ENCODE measurements around the gene IQGAP1. TPM values are rescaled to one million over a fixed set of nuclear protein-coding genes. Genes with fewer than 3 reads are reported as not detected.
A peak's percentile ranks its signal among the peaks of the same experiment; 100 is the strongest.

The IQGAP1 gene
- total and polyA plus RNA-seq, 2 of the 13 experiments (the other 11 are each of a cell fraction or from before 2014, with no cell fraction given), result 29.5 to 37.9 TPM

- TF ChIP-seq KLF16 (CRISPR knock-in tag; IDR thresholded peaks at IDR 0.05) (peak in 1 of 2 experiments; percentile 85; a peak in 2 of 4 replicates), KLF12 (CRISPR knock-in tag; IDR thresholded peaks at IDR 0.05; ENCODE audit: borderline replicate concordance) (peak; percentile 41; the same call in 1 of the 2 replicates), MNT (IDR thresholded peaks at IDR 0.05) (peak; percentile 56), ARID3A (IDR thresholded peaks at IDR 0.05; ENCODE audit: low read depth, low read length) (peak; percentile 97), ZMYM4 (CRISPR knock-in tag; IDR thresholded peaks at IDR 0.05) (peak; percentile 88), PHF5A (CRISPR knock-in tag; IDR thresholded peaks at IDR 0.05; ENCODE audit: low read depth, unreplicated experiment) (peak; percentile 90), CC2D1A (CRISPR knock-in tag; IDR thresholded peaks at IDR 0.05) (0 out of 2 replicates have a peak, but pooled peaks have one; percentile 48), THAP11 (CRISPR knock-in tag; IDR thresholded peaks at IDR 0.05) (peak; percentile 76), TRAFD1 (CRISPR knock-in tag; IDR thresholded peaks at IDR 0.05; ENCODE audit: borderline replicate concordance) (peak; percentile 78; the same call in 1 of the 2 replicates), SP5 (CRISPR knock-in tag; IDR thresholded peaks at IDR 0.05; ENCODE audit: borderline replicate concordance, low read depth) (peak; percentile 82), ZNF589 (CRISPR knock-in tag; conservative IDR thresholded peaks at IDR 0.05) (peak; percentile 59; the same call in 1 of the 2 replicates), ZBTB44 (CRISPR knock-in tag; IDR thresholded peaks at IDR 0.05) (no peak), HDAC1 (CRISPR knock-in tag; IDR thresholded peaks at IDR 0.05) (peak; percentile 97), GLMP (CRISPR knock-in tag; IDR thresholded peaks at IDR 0.05; ENCODE audit: borderline replicate concordance) (no peak), BCL6 (CRISPR knock-in tag; IDR thresholded peaks at IDR 0.05) (peak; percentile 95), PPARG (CRISPR knock-in tag; conservative IDR thresholded peaks at IDR 0.05) (peak; percentile 76; the same call in 1 of the 2 replicates), ZHX1 (CRISPR knock-in tag; IDR thresholded peaks at IDR 0.05; ENCODE audit: low read depth) (no peak)
Measured at GRCh38 chr15:90489944-90490343, 101.9 kb downstream of the IQGAP1 start (continued).

All from HepG2 (cell line).